IMR-90 (cell line): ENCODE measurements around the gene SORCS1. TPM values are rescaled to one million over a fixed set of nuclear protein-coding genes. Genes with fewer than 3 reads are reported as not detected.

ENCODE experiments used
- ATAC-seq: fragments of 200-7000 bp; cut with Tn5 transposase; 2 replicates; pipeline ENCODE4 v1.9.1; 2020; ENCODE audit warnings: low read depth, mild to moderate bottlenecking, moderate library complexity
- BruUV-seq: library from RNA; stranded (reverse); fragments of 400-500 nt; replicated peaks from 2 replicates; lab custom pipeline; 2021; lab: Mats Ljungman, UMichigan
- CTCF ChIA-PET: fragments of 300-600 bp; formaldehyde crosslinking; extraction: SDS; loops from one replicate; lab custom pipeline; 2021; ENCODE audit warnings: antibody characterized with exemption; lab: Yijun Ruan, JAX
- POLR2A ChIA-PET: fragments of 300-600 bp; sonication (Branson Sonifier 250); formaldehyde crosslinking; loops from one replicate; lab custom pipeline; 2022; ENCODE audit warnings: antibody characterized with exemption; ENCODE audit not compliant: unreplicated experiment; lab: Charles Lee
- DNase-seq: peaks from one replicate; pipeline ENCODE4 v3.0.0; 2013
- H2AFZ ChIP-seq: replicated peaks from 2 replicates; pipeline ENCODE3; 2013; ENCODE audit warnings: low read length, mild to moderate bottlenecking; ENCODE audit not compliant: poor library complexity
- H2AK5ac ChIP-seq: 2 replicates; pipeline ENCODE4 v1.6.1; 2013; ENCODE audit warnings: low read depth, low read length, inconsistent platforms
- H2AK9ac ChIP-seq: replicated peaks from 2 replicates; pipeline ENCODE3; 2013; ENCODE audit warnings: mild to moderate bottlenecking, low read depth, low read length, moderate library complexity; ENCODE audit not compliant: poor library complexity
- H2BK120ac ChIP-seq: 2 replicates; pipeline ENCODE4 v1.6.1; 2013; ENCODE audit warnings: low read depth, low read length, inconsistent platforms
- H2BK15ac ChIP-seq: 3 replicates; pipeline ENCODE4 v1.6.1; 2013; ENCODE audit warnings: low read depth, low read length, inconsistent platforms
- H2BK20ac ChIP-seq: 2 replicates; pipeline ENCODE4 v1.6.1; 2013; ENCODE audit warnings: low read depth, mild to moderate bottlenecking, inconsistent platforms, low read length, moderate library complexity
- H2BK5ac ChIP-seq: 2 replicates; pipeline ENCODE4 v1.6.1; 2013; ENCODE audit warnings: mild to moderate bottlenecking, low read depth, low read length, inconsistent platforms; ENCODE audit not compliant: poor library complexity, severe bottlenecking
- H3K14ac ChIP-seq: replicated peaks from 2 replicates; pipeline ENCODE4 v1.6.1; 2013; ENCODE audit warnings: low read depth, low read length, inconsistent platforms
- H3K18ac ChIP-seq: 2 replicates; pipeline ENCODE4 v1.6.1; 2013; ENCODE audit warnings: low read depth, low read length, control low read depth
- H3K23ac ChIP-seq: 2 replicates; pipeline ENCODE4 v1.6.1; 2013; ENCODE audit warnings: low read depth, low read length, inconsistent platforms
- H3K27ac ChIP-seq: 2 replicates; pipeline ENCODE4 v1.5.1; 2013; ENCODE audit warnings: mild to moderate bottlenecking, control low read depth, low read length; ENCODE audit not compliant: insufficient read depth
- H3K27me3 ChIP-seq: 2 replicates; pipeline ENCODE4 v1.6.1; 2013; ENCODE audit warnings: low read length; ENCODE audit not compliant: control insufficient read depth, insufficient read depth
- H3K36me3 ChIP-seq: 2 replicates; pipeline ENCODE4 v1.6.1; 2013; ENCODE audit warnings: low read length, mixed read lengths; ENCODE audit not compliant: control insufficient read depth, insufficient read depth
- H3K4ac ChIP-seq: 2 replicates; pipeline ENCODE4 v1.6.1; 2013; ENCODE audit warnings: low read depth, low read length, inconsistent platforms
- H3K4me1 ChIP-seq: 2 replicates; pipeline ENCODE4 v1.6.1; 2013; ENCODE audit warnings: low read length, mixed read lengths; ENCODE audit not compliant: control insufficient read depth, insufficient read depth
- H3K4me2 ChIP-seq: 2 replicates; pipeline ENCODE4 v1.6.1; 2013; ENCODE audit warnings: low read depth, mild to moderate bottlenecking, control low read depth, low read length, moderate library complexity
- H3K4me3 ChIP-seq: 2 replicates; pipeline ENCODE4 v1.5.1; 2013; ENCODE audit warnings: low read depth, mild to moderate bottlenecking, control low read depth, low read length, moderate library complexity; ENCODE audit not compliant: insufficient read depth
- H3K56ac ChIP-seq: 2 replicates; pipeline ENCODE4 v1.6.1; 2013; ENCODE audit warnings: low read length, inconsistent platforms; ENCODE audit not compliant: insufficient read depth; ENCODE audit errors: extremely low read depth
- H3K79me1 ChIP-seq, 2 experiments: 2 replicates each; pipeline ENCODE4 v1.6.1; 2013; ENCODE audit warnings: low read length in 2 of 2, inconsistent platforms in 1 of 2, low read depth in 1 of 2
- H3K9ac ChIP-seq: 2 replicates; pipeline ENCODE4 v1.6.1; 2013; ENCODE audit warnings: low read depth, low read length, control low read depth
- H3K9me1 ChIP-seq: 2 replicates; pipeline ENCODE4 v1.6.1; 2013; ENCODE audit warnings: low read length, inconsistent platforms; ENCODE audit not compliant: insufficient read depth
- H3K9me3 ChIP-seq: 2 replicates; pipeline ENCODE4 v1.6.1; 2013; ENCODE audit warnings: low read length; ENCODE audit not compliant: control insufficient read depth, insufficient read depth
- H4K20me1 ChIP-seq: 2 replicates; pipeline ENCODE4 v1.6.1; 2013; ENCODE audit warnings: low read length, inconsistent platforms; ENCODE audit not compliant: insufficient read depth
- H4K5ac ChIP-seq: 2 replicates; pipeline ENCODE4 v1.6.1; 2013; ENCODE audit warnings: mild to moderate bottlenecking, low read depth, low read length, control low read depth
- H4K8ac ChIP-seq, 2 experiments: 2 replicates each; pipeline ENCODE4 v1.6.1; 2013; ENCODE audit warnings: low read depth in 2 of 2, low read length in 2 of 2, control low read depth in 1 of 2, inconsistent platforms in 1 of 2
- H4K91ac ChIP-seq: 2 replicates; pipeline ENCODE4 v1.6.1; 2013; ENCODE audit warnings: low read depth, low read length, inconsistent platforms; ENCODE audit not compliant: insufficient read depth
- FOS ChIP-seq: fragments of 150-350 bp; IDR thresholded peaks from 2 replicates; pipeline ENCODE4 v1.6.1; 2016; ENCODE audit warnings: low read depth, low read length
- MXI1 ChIP-seq: IDR thresholded peaks from 2 replicates; pipeline ENCODE4 v1.6.1; 2012; ENCODE audit warnings: low read depth, mild to moderate bottlenecking, low read length, moderate library complexity, borderline replicate concordance
- RCOR1 ChIP-seq: IDR thresholded peaks from 2 replicates; pipeline ENCODE4 v1.6.1; 2012; ENCODE audit warnings: mild to moderate bottlenecking, low read length, improper control_type of control experiment; ENCODE audit not compliant: insufficient replicate concordance
- SMC3 ChIP-seq: fragments of 150-350 bp; IDR thresholded peaks from 2 replicates; pipeline ENCODE4 v1.6.1; 2016; ENCODE audit warnings: low read depth, mild to moderate bottlenecking, antibody characterized with exemption, low read length, moderate library complexity
- WGBS, 2 experiments: methylation state at CpG; one replicate each; pipeline versions ENCODE4 v1.1.5 to v1.1.7; 2013; ENCODE audit warnings: missing lambda C conversion rate in 2 of 2; ENCODE audit not compliant: insufficient read length in 1 of 2; ENCODE audit errors: extremely low coverage in 2 of 2; 5-methylcytosine and 5-hydroxymethylcytosine counted together
- dilution Hi-C: fragments of 300-500 bp; cut with HindIII; formaldehyde crosslinking; loops from one replicate; pipeline ENCODE4 v1.14.3; 2018; ENCODE audit warnings: low sequenced_read_pairs; ENCODE audit not compliant: unreplicated experiment
- in situ Hi-C: fragments of 300-500 bp; cut with MboI; formaldehyde crosslinking; loops from 3 replicates; pipeline ENCODE4 v1.14.3; 2019; ENCODE audit warnings: low sequenced_read_pairs, inconsistent platforms, mixed read lengths
- intact Hi-C: fragments of 100-400 bp; cut with micrococcal nuclease; formaldehyde crosslinking; loops from 2 replicates; pipeline ENCODE4 v1.10.0; 2022
- polyA plus RNA-seq, 3 experiments: library from polyadenylated mRNA; depleted of rRNA; stranded (reverse); fragments of >200 nt; gene quantifications; 2 replicates each; pipeline ENCODE4 v1.2.3, GENCODE V29; 2012; ENCODE audit warnings: low replicate concordance in 1 of 3
- total RNA-seq: library from RNA; depleted of rRNA; stranded (reverse); fragments of >200 nt; gene quantifications from 2 replicates; pipeline ENCODE4 v1.2.3, GENCODE V29; 2012

SORCS1 gene
- total and polyA plus RNA-seq, 2 of the 4 experiments (the other 2 are of a cell fraction): under 0.01 TPM; not detected in 1

GRCh38 chr10:106780632-106781031 lies 383.9 kb downstream of the SORCS1 start:
- Histone ChIP-seq H2AK9ac (no peak overlapping the region), H3K23ac (no peak overlapping the region), H3K56ac (no peak overlapping the region), H3K18ac (no peak overlapping the region), H4K91ac (no peak overlapping the region), H2BK120ac (no peak overlapping the region), H3K4me3 (no peak overlapping the region), H2BK15ac (no peak overlapping the region), H2BK20ac (no peak overlapping the region), H3K36me3 (no peaks in the 10 kb centered on the region), H3K79me1 (no peaks in the 10 kb centered on the region), H2AFZ (no peak overlapping the region), H3K27ac (no peak overlapping the region), H4K20me1 (no peaks in the 10 kb centered on the region), H3K9me3 (peaks cover 2% of the 10 kb centered on the region), H4K8ac (no peak overlapping the region), H3K14ac (no peak overlapping the region), H3K9me1 (no peaks in the 10 kb centered on the region), H4K5ac (no peak overlapping the region), H2AK5ac (no peak overlapping the region), H3K9ac (no peak overlapping the region), H3K4me1 (no peaks in the 10 kb centered on the region), H3K4ac (no peak overlapping the region), H3K4me2 (no peak overlapping the region), H3K27me3 (no peaks in the 10 kb centered on the region), H2BK5ac (no peak overlapping the region)
- BruUV-seq: no TSS peak
- in situ Hi-C loops: no loop called here
- DNase-seq: no peak
- dilution Hi-C loops: no loop called here
- WGBS, 2 experiments: no CpG with 5 or more reads among the region's 3 CpGs
- intact Hi-C loops: no loop called here
- TF ChIP-seq FOS: no peak
- TF ChIP-seq SMC3: no peak
- no peak for TF ChIP-seq MXI1
- no peak for TF ChIP-seq RCOR1
- ATAC-seq: no peak
- POLR2A ChIA-PET: no interaction called here
- CTCF ChIA-PET: no interaction called here
